OCI-LY1 (cell line): Measurements from ENCODE around the gene SLC16A6.
"Not testable (repeated sequence)": the region's sequence is repeated elsewhere in the genome, so short reads cannot be mapped to it uniquely, and the experiment has no call there.

Experiments used
- H2AFZ ChIP-seq: fragments of 200-600 bp; sonication (generic), shearing (Covaris generic); 2 replicates; pipeline ENCODE4 v1.6.0; 2014; ENCODE audit warnings: antibody characterized with exemption, mild to moderate bottlenecking, low read length
- H3F3A ChIP-seq: fragments of 200-600 bp; sonication (generic), shearing (Covaris generic); 2 replicates; pipeline ENCODE4 v1.6.0; 2014; ENCODE audit warnings: mild to moderate bottlenecking, antibody characterized with exemption, low read length, moderate library complexity; ENCODE audit not compliant: insufficient read depth
- H3K27ac ChIP-seq: fragments of 200-600 bp; sonication (generic); 2 replicates; pipeline ENCODE4 v1.5.1; 2014; ENCODE audit warnings: low read length, mixed run types, mild to moderate bottlenecking, low read depth; ENCODE audit not compliant: poor library complexity, severe bottlenecking
- H3K27me3 ChIP-seq: fragments of 200-600 bp; sonication (generic); 2 replicates; pipeline ENCODE4 v1.6.0; 2014; ENCODE audit warnings: antibody characterized with exemption, mild to moderate bottlenecking, low read length, moderate library complexity; ENCODE audit not compliant: insufficient read depth
- H3K36me3 ChIP-seq: fragments of 200-600 bp; sonication (generic); 2 replicates; pipeline ENCODE4 v1.6.1; 2014; ENCODE audit warnings: mild to moderate bottlenecking, antibody characterized with exemption, low read length, moderate library complexity, mixed read lengths; ENCODE audit not compliant: insufficient read depth
- H3K4me1 ChIP-seq: fragments of 200-600 bp; sonication (generic); 2 replicates; pipeline ENCODE4 v1.5.1; 2014; ENCODE audit warnings: mild to moderate bottlenecking, low read length, moderate library complexity; ENCODE audit not compliant: insufficient read depth, severe bottlenecking
- H3K4me2 ChIP-seq: fragments of 200-600 bp; sonication (generic), shearing (Covaris generic); 2 replicates; pipeline ENCODE4 v1.6.1; 2014; ENCODE audit warnings: low read length
- H3K4me3 ChIP-seq: fragments of 200-600 bp; sonication (generic); 2 replicates; pipeline ENCODE4 v1.5.1; 2014; ENCODE audit warnings: low read length, low read depth, mild to moderate bottlenecking, mixed read lengths; ENCODE audit not compliant: poor library complexity, severe bottlenecking
- H3K79me2 ChIP-seq: fragments of 200-600 bp; shearing (Covaris generic); 2 replicates; pipeline ENCODE4 v1.6.1; 2016; ENCODE audit warnings: mixed run types, low read length, mixed read lengths; ENCODE audit not compliant: insufficient read depth
- H3K9ac ChIP-seq: fragments of 200-600 bp; sonication (generic), shearing (Covaris generic); 2 replicates; pipeline ENCODE4 v1.6.1; 2014; ENCODE audit warnings: mild to moderate bottlenecking, low read length, mixed read lengths
- H3K9me2 ChIP-seq: fragments of 200-600 bp; sonication (generic), shearing (Covaris generic); 2 replicates; pipeline ENCODE4 v1.6.1; 2014; ENCODE audit warnings: low read depth, mild to moderate bottlenecking, low read length, mixed read lengths
- H3K9me3 ChIP-seq: fragments of 200-600 bp; shearing (Covaris generic); 2 replicates; pipeline ENCODE4 v1.6.1; 2014; ENCODE audit warnings: low read length, mixed read lengths
- H4K20me1 ChIP-seq: fragments of 200-600 bp; sonication (generic), shearing (Covaris generic); 2 replicates; pipeline ENCODE4 v1.6.0; 2016; ENCODE audit warnings: mild to moderate bottlenecking, low read length; ENCODE audit not compliant: insufficient read depth
- CTCF ChIP-seq: fragments of 200-600 bp; sonication (generic), shearing (Covaris generic); IDR thresholded peaks from 2 replicates; pipeline ENCODE4 v1.5.1; 2017; ENCODE audit warnings: mild to moderate bottlenecking, antibody characterized with exemption, low read length, moderate library complexity, mixed read lengths
- EZH2 ChIP-seq: fragments of 200-600 bp; sonication (generic), shearing (Covaris generic); IDR thresholded peaks from 2 replicates; pipeline ENCODE4 v1.8.0; 2017; ENCODE audit warnings: borderline replicate concordance, mixed run types, mild to moderate bottlenecking, antibody characterized with exemption, low read length, moderate library complexity, mixed read lengths

The SLC16A6 gene

DNA sequence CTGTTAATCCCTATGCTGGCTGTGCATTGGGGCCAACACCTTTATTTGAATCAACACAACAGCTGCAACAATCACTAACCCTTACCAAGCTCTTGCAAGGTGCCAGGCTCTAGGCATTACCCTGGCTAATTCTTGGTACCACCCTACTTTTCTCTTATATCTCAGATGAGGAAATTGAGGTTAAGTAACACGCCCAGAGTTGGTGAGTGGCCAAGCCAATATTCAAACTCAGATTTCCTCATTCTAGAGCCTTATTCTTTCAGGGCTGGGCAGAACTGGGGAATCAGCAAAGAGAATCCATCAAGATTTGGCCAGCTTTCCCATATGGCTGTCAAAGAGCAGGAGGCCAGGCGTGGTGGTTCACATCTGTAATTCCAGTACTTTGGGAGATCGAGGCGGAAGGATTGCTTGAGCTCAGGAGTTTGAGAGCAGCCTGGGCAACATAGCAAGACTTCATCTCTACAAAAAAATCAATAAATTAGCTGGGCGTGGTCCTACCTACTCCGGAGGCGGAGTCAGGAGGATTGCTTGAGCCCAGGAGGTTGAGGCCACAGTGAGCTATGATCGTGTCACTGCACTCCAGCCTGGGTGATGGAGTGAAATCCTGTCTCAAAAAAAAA lies 24.1 kb upstream of the SLC16A6 start:
- no peaks in the 10 kb centered on the region for H3K9me3 ChIP-seq
- TF ChIP-seq EZH2: no peak
- TF ChIP-seq CTCF: no peak
- H4K20me1 ChIP-seq: no peaks in the 10 kb centered on the region
- peaks cover 17% of the 10 kb centered on the region for H3K4me1 ChIP-seq
- H3K27ac ChIP-seq: no peak overlapping the region
- H3K9me2 ChIP-seq: no peaks in the 10 kb centered on the region
- no peak overlapping the region for H2AFZ ChIP-seq
- H3K4me3 ChIP-seq: no peak overlapping the region
- H3K36me3 ChIP-seq: peaks cover 12% of the 10 kb centered on the region; the same call in 1 of the 2 replicates
- no peak overlapping the region for H3K9ac ChIP-seq
- no peaks in the 10 kb centered on the region for H3K79me2 ChIP-seq
- H3K4me2 ChIP-seq: no peak overlapping the region
- H3K27me3 ChIP-seq: no peaks in the 10 kb centered on the region
- H3F3A ChIP-seq: no peaks in the 10 kb centered on the region

GRCh38 chr17:68310152-68310551 lies 19.2 kb upstream of the SLC16A6 start:
- no peaks in the 10 kb centered on the region for H3K9me2 ChIP-seq
- H3K27ac ChIP-seq: no peak overlapping the region
- H2AFZ ChIP-seq: no peak overlapping the region
- H3K9me3 ChIP-seq: 0 out of 2 replicates have a peak, but pooled peaks cover 7% of the 10 kb centered on the region
- no peak overlapping the region for H3K4me3 ChIP-seq
- TF ChIP-seq EZH2 (no peak), CTCF (no peak)
- no peaks in the 10 kb centered on the region for H3K27me3 ChIP-seq
- H3K79me2 ChIP-seq: no peaks in the 10 kb centered on the region
- peaks cover 34% of the 10 kb centered on the region for H3K36me3 ChIP-seq
- H3K4me1 ChIP-seq: no peaks in the 10 kb centered on the region
- H3K4me2 ChIP-seq: no peak overlapping the region
- H3K9ac ChIP-seq: no peak overlapping the region
- H4K20me1 ChIP-seq: no peaks in the 10 kb centered on the region
- H3F3A ChIP-seq: no peaks in the 10 kb centered on the region

GRCh38 chr17:68309066-68309670 lies 18.2 kb upstream of the SLC16A6 start:
- H3K4me2 ChIP-seq, H2AFZ ChIP-seq, H3K27me3 ChIP-seq, H4K20me1 ChIP-seq, H3K27ac ChIP-seq, H3K9me2 ChIP-seq, H3K4me3 ChIP-seq, H3F3A ChIP-seq, H3K9ac ChIP-seq, H3K4me1 ChIP-seq, H3K79me2 ChIP-seq, H3K9me3 ChIP-seq: not testable (repeated sequence)
- H3K36me3 ChIP-seq: peaks cover 35% of the 10 kb centered on the region

GRCh38 chr17:68308486-68308885 lies 17.6 kb upstream of the SLC16A6 start:
- H3K9ac ChIP-seq, H3K79me2 ChIP-seq, H3K9me2 ChIP-seq, H3K27me3 ChIP-seq, H3K4me3 ChIP-seq, H3F3A ChIP-seq, H4K20me1 ChIP-seq, H3K9me3 ChIP-seq, H3K4me2 ChIP-seq, H3K27ac ChIP-seq, H3K4me1 ChIP-seq, H2AFZ ChIP-seq: not testable (repeated sequence)
- H3K36me3 ChIP-seq: peaks cover 35% of the 10 kb centered on the region
